GM12878 (cell line): ENCODE measurements around the gene IL1RL2. TPM values are rescaled to one million over a fixed set of nuclear protein-coding genes. Genes with fewer than 3 reads are reported as not detected.

Source experiments
- ATAC-seq: fragments of 200-7000 bp; cut with Tn5 transposase; 3 replicates; pipeline ENCODE4 v1.9.1; 2020; ENCODE audit warnings: mild to moderate bottlenecking, moderate library complexity
- BruUV-seq: library from RNA; stranded (reverse); fragments of 400-500 nt; replicated peaks from 2 replicates; lab custom pipeline; 2021; lab: Mats Ljungman, UMichigan
- CTCF ChIA-PET: fragments of 300-600 bp; sonication (Branson Sonifier 250); formaldehyde crosslinking; extraction: SDS; loops from one replicate; lab custom pipeline; 2021; ENCODE audit warnings: inconsistent platforms; lab: Yijun Ruan, JAX
- POLR2A ChIA-PET: fragments of 350-600 bp; formaldehyde crosslinking; extraction: SDS; loops from one replicate; lab custom pipeline; 2021; ENCODE audit warnings: inconsistent platforms; lab: Charles Lee
- RAD21 ChIA-PET: fragments of 300-600 bp; sonication (Branson Sonifier 250); formaldehyde crosslinking; loops from one replicate; lab custom pipeline; 2023; ENCODE audit warnings: antibody characterized with exemption; ENCODE audit not compliant: unreplicated experiment; lab: Charles Lee
- SMC1A ChIA-PET: fragments of 300-600 bp; sonication (Branson Sonifier 250); formaldehyde crosslinking; loops from one replicate; lab custom pipeline; 2023; ENCODE audit not compliant: unreplicated experiment, uncharacterized antibody; lab: Charles Lee
- DNase-seq: peaks from one replicate; pipeline ENCODE4 v3.0.0-alpha.2; 2011; ENCODE audit warnings: low read depth, low spot score
- FAIRE-seq: peaks from 3 replicates; lab custom pipeline; 2011; peaks lifted over from hg19 to GRCh38; lab: Jason Lieb, UNC
- H2AFZ ChIP-seq: 2 replicates; pipeline ENCODE4 v1.6.0; 2011; ENCODE audit warnings: low read depth, low read length, control low read depth; ENCODE audit not compliant: control insufficient read depth
- H3K27ac ChIP-seq: 2 replicates; pipeline ENCODE4 v1.5.1; 2011; ENCODE audit warnings: control low read depth; ENCODE audit not compliant: control insufficient read depth, insufficient read depth
- H3K27me3 ChIP-seq, 2 experiments: replicated peaks in 1 of 2; 2 replicates each; pipeline versions ENCODE4 v1.6.0 to v1.6.1; 2011; ENCODE audit warnings: low read length in 1 of 2; ENCODE audit not compliant: control insufficient read depth in 2 of 2, insufficient read depth in 2 of 2
- H3K36me3 ChIP-seq, 2 experiments: 2 replicates each; pipeline ENCODE4 v1.5.1; 2011; ENCODE audit warnings: low read length in 1 of 2; ENCODE audit not compliant: control insufficient read depth in 2 of 2, insufficient read depth in 2 of 2
- H3K4me1 ChIP-seq: 2 replicates; pipeline ENCODE4 v1.6.1; 2011; ENCODE audit warnings: mild to moderate bottlenecking, low read length, moderate library complexity, mixed read lengths; ENCODE audit not compliant: control insufficient read depth, insufficient read depth
- H3K4me2 ChIP-seq: 2 replicates; pipeline ENCODE4 v1.6.0; 2011; ENCODE audit warnings: control low read depth; ENCODE audit not compliant: control insufficient read depth, insufficient read depth
- H3K4me3 ChIP-seq: fragments of 200-600 bp; sonication (generic); 2 replicates; pipeline ENCODE4 v1.5.1; 2016
- H3K79me2 ChIP-seq: 2 replicates; pipeline ENCODE4 v1.6.0; 2011; ENCODE audit warnings: low read length; ENCODE audit not compliant: control insufficient read depth, insufficient read depth
- H3K9ac ChIP-seq: 2 replicates; pipeline ENCODE4 v1.8.0; 2011; ENCODE audit warnings: low read length, control low read depth, mixed read lengths; ENCODE audit not compliant: control insufficient read depth, insufficient read depth
- H3K9me3 ChIP-seq: replicated peaks from 3 replicates; pipeline ENCODE4 v1.5.1; 2011; ENCODE audit warnings: mild to moderate bottlenecking, low read length; ENCODE audit not compliant: control insufficient read depth, insufficient read depth
- H4K20me1 ChIP-seq: 2 replicates; pipeline ENCODE4 v1.6.0; 2011; ENCODE audit not compliant: control insufficient read depth, insufficient read depth
- BCL11A ChIP-seq: IDR thresholded peaks from 2 replicates; pipeline ENCODE4 v1.6.1; 2011; ENCODE audit warnings: low read depth, low read length
- CBFB ChIP-seq: IDR thresholded peaks from 2 replicates; pipeline ENCODE4 v1.6.1; 2016; ENCODE audit warnings: antibody characterized with exemption, low read depth
- CREM ChIP-seq: IDR thresholded peaks from 2 replicates; pipeline ENCODE4 v1.6.1; 2014; ENCODE audit warnings: antibody characterized with exemption, low read depth
- NR2C2 ChIP-seq: IDR thresholded peaks from 2 replicates; pipeline ENCODE4 v1.6.1; 2011; ENCODE audit warnings: borderline replicate concordance, low read depth; ENCODE audit not compliant: control insufficient read depth, insufficient read length
- RAD21 ChIP-seq: IDR thresholded peaks from 2 replicates; pipeline ENCODE4 v1.6.1; 2011; ENCODE audit warnings: mild to moderate bottlenecking, low read depth, low read length, moderate library complexity; ENCODE audit not compliant: insufficient read depth
- SMC3 ChIP-seq: IDR thresholded peaks from 2 replicates; pipeline ENCODE4 v1.6.1; 2011; ENCODE audit warnings: low read length, improper control_type of control experiment, borderline replicate concordance
- WRNIP1 ChIP-seq: IDR thresholded peaks from 2 replicates; pipeline ENCODE4 v1.6.1; 2011; ENCODE audit warnings: low read depth, low read length, improper control_type of control experiment, borderline replicate concordance
- WGBS: methylation state at CpG from one replicate; pipeline ENCODE4 v1.1.6; 2016; ENCODE audit warnings: low lambda C conversion rate; ENCODE audit not compliant: insufficient replicate concordance, insufficient coverage; ENCODE audit errors: missing lambda C conversion rate; 5-methylcytosine and 5-hydroxymethylcytosine counted together
- in situ Hi-C: fragments of 300-500 bp; cut with MboI; formaldehyde crosslinking; loops from 9 replicates; pipeline ENCODE4 v1.14.3; 2018; ENCODE audit warnings: mixed read lengths
- intact Hi-C: fragments of 100-400 bp; cut with micrococcal nuclease; formaldehyde crosslinking; loops from one replicate; pipeline ENCODE4 v1.14.2; 2022; ENCODE audit not compliant: unreplicated experiment
- polyA plus RNA-seq, 11 experiments: library from polyadenylated mRNA; depleted of rRNA in 4 of 11; unstranded in 6 of 11; stranded (reverse) in 5 of 11; fragments of >200 nt; fragmentation: Nextera tagmentation in 4 of 11; fragmentation: Illumina TruSeq in 1 of 11; extraction: Ambion mirVana in 4 of 11; extraction: Trizol in 1 of 11; gene quantifications; 1 replicate in 1 of 11; 2 replicates in 10 of 11; pipeline versions ENCODE4 v1.2.1 to v1.2.3, GENCODE V29; 2011 to 2016; ENCODE audit warnings: inconsistent platforms in 2 of 11, missing spikeins in 2 of 11, low read depth in 1 of 11
- total RNA-seq, 4 experiments: library from RNA; depleted of rRNA in 3 of 4; stranded (reverse); fragments of >200 nt in 3 of 4; fragmentation: Illumina TruSeq in 1 of 4; extraction: Trizol in 1 of 4; gene quantifications; 2 replicates each; pipeline versions ENCODE4 v1.2.1 to v1.2.3, GENCODE V29; 2013 to 2021
- TF ChIP-seq, protein P1 (sequence below): IDR thresholded peaks from 2 replicates; pipeline ENCODE4 v1.6.1; 2011; ENCODE audit warnings: borderline replicate concordance, low read depth, mild to moderate bottlenecking, moderate library complexity, mixed read lengths, low read length; ENCODE audit not compliant: insufficient read depth; ENCODE audit errors: extremely low read length
- TF ChIP-seq, protein P2 (sequence below), 3 experiments: IDR thresholded peaks in 2 of 3; conservative IDR thresholded peaks in 1 of 3; 2 replicates each; pipeline ENCODE4 v1.5.1; 2011; ENCODE audit warnings: low read depth in 3 of 3, low read length in 3 of 3, mild to moderate bottlenecking in 3 of 3, control low read depth in 2 of 3, moderate library complexity in 2 of 3, inconsistent platforms in 1 of 3, mixed read lengths in 1 of 3; ENCODE audit not compliant: control insufficient read depth in 2 of 3, insufficient read depth in 1 of 3; ENCODE audit errors: extremely low read depth in 1 of 3

The IL1RL2 gene
- total and polyA plus RNA-seq, 10 of the 15 experiments (the other 5 are each of a cell fraction or from before 2014, with no cell fraction given) = not detected

DNA sequence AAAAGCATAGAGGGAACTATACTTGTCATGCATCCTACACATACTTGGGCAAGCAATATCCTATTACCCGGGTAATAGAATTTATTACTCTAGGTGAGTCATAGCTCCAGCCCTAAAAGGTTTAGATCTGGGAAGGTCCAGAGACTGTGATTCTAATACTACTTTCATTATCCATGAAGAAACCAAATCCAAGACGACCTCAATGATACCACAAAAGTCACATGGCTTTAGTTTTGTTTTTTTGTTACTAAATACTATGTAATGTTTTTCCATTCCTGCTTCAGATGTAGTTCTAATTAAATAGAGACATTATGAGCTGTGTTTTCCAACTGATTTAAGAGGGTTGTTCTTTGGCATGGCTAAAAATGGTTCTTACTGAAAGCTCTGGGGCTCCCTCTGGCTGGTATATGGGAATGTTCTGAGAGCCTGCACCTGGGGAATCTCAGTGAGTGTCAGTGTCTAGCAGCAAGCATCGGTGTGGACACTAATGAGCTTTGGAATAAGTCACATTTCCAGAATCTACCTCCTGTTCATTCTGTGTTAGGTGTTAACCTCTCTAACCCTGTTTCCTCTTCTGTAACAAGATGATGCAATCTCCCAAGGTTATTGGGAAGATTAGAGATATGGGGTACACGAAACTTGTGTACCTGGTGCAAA is 20.5 kb upstream of the IL1RL2 start:
- H3K79me2 ChIP-seq = no peaks in the 10 kb centered on the region
- H4K20me1 ChIP-seq = no peaks in the 10 kb centered on the region
- 13% methylated on average over 4 of the region's 4 CpGs for WGBS
- 0 out of 2 replicates have a peak, but pooled peaks have one; percentile 11 for TF ChIP-seq RAD21
- TF ChIP-seq CBFB = no peak
- peak; percentile 35; the same call in 1 of the 2 replicates for TF ChIP-seq SMC3
- TF ChIP-seq CREM = no peak
- TF ChIP-seq WRNIP1 = no peak
- TF ChIP-seq, protein P1, sequence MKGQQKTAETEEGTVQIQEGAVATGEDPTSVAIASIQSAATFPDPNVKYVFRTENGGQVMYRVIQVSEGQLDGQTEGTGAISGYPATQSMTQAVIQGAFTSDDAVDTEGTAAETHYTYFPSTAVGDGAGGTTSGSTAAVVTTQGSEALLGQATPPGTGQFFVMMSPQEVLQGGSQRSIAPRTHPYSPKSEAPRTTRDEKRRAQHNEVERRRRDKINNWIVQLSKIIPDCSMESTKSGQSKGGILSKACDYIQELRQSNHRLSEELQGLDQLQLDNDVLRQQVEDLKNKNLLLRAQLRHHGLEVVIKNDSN = no peak
- TF ChIP-seq NR2C2 = no peak
- no peak for TF ChIP-seq BCL11A
- TF ChIP-seq, protein P2, sequence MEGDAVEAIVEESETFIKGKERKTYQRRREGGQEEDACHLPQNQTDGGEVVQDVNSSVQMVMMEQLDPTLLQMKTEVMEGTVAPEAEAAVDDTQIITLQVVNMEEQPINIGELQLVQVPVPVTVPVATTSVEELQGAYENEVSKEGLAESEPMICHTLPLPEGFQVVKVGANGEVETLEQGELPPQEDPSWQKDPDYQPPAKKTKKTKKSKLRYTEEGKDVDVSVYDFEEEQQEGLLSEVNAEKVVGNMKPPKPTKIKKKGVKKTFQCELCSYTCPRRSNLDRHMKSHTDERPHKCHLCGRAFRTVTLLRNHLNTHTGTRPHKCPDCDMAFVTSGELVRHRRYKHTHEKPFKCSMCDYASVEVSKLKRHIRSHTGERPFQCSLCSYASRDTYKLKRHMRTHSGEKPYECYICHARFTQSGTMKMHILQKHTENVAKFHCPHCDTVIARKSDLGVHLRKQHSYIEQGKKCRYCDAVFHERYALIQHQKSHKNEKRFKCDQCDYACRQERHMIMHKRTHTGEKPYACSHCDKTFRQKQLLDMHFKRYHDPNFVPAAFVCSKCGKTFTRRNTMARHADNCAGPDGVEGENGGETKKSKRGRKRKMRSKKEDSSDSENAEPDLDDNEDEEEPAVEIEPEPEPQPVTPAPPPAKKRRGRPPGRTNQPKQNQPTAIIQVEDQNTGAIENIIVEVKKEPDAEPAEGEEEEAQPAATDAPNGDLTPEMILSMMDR (IDR thresholded peaks at IDR 0.05 in 2 of 3, conservative IDR thresholded peaks at IDR 0.05 in 1 of 3; ENCODE audit: control insufficient read depth in 2 of 3, extremely low read depth in 1 of 3, insufficient read depth in 1 of 3, low read depth in 3 of 3, low read length in 3 of 3) = peak in 1 of 3 experiments; percentile 37; a peak in 2 of 6 replicates
- TF ChIP-seq, all 136 proteins: peak for 3
- ChIA-PET RAD21 (interaction anchor here (1.1 to 2.8 kb wide), 15 partner anchors 32 to 282 kb away, joined by 3 to 26 read pairs (median 5); no protein-coding TSS in a partner anchor), SMC1A (interaction anchor here (0.7 to 4.3 kb wide), 34 partner anchors 7 to 282 kb away, joined by 3 to 28 read pairs (median 4); no protein-coding TSS in a partner anchor), POLR2A (interaction anchor here (0.9 to 1.0 kb wide), 2 partner anchors 63 to 147 kb away, joined by 3 to 4 read pairs; no protein-coding TSS in a partner anchor), CTCF (interaction anchor here (0.6 to 3.7 kb wide), 27 partner anchors 8 to 346 kb away, joined by 3 to 53 read pairs (median 5); no protein-coding TSS in a partner anchor)
- Histone ChIP-seq H3K4me1 (no peaks in the 10 kb centered on the region), H3K36me3 (no peaks in the 10 kb centered on the region), H3K4me2 (no peak overlapping the region), H3K9ac (no peak overlapping the region), H3K27ac (no peak overlapping the region), H3K27me3 (no peaks in the 10 kb centered on the region), H3K4me3 (no peak overlapping the region), H3K9me3 (no peaks in the 10 kb centered on the region; the same call in 2 of the 3 replicates), H2AFZ (no peak overlapping the region)
- ATAC-seq (no peak), DNase-seq (no peak), FAIRE-seq (no peak)
- no TSS peak for BruUV-seq
- in situ Hi-C loops (no loop called here), intact Hi-C loops (loop anchor here (5.0 kb wide), 1 partner anchor 144 kb away; no protein-coding TSS in a partner anchor)
